Neuronal stem cell (in vitro differentiated cells): ENCODE measurements around the gene PARG.

Experiments
- DNase-seq: peaks from one replicate; pipeline ENCODE4 v3.0.0-alpha.2; 2013; ENCODE audit warnings: low spot score
- H2AFZ ChIP-seq: one replicate; pipeline ENCODE4 v1.6.1; 2013; ENCODE audit warnings: mild to moderate bottlenecking, low read length, inconsistent platforms
- H2AK5ac ChIP-seq: 2 replicates; pipeline ENCODE4 v1.6.1; 2013; ENCODE audit warnings: low read depth, mild to moderate bottlenecking, inconsistent platforms, low read length, moderate library complexity, mixed read lengths
- H2BK120ac ChIP-seq: 2 replicates; pipeline ENCODE4 v1.6.1; 2013; ENCODE audit warnings: low read depth, mild to moderate bottlenecking, inconsistent platforms, low read length, moderate library complexity, mixed read lengths
- H2BK12ac ChIP-seq: one replicate; pipeline ENCODE4 v1.6.1; 2013; ENCODE audit warnings: low read length, inconsistent platforms
- H2BK15ac ChIP-seq: 2 replicates; pipeline ENCODE4 v1.6.1; 2013; ENCODE audit warnings: mild to moderate bottlenecking, low read length, inconsistent platforms, mixed read lengths
- H2BK5ac ChIP-seq: one replicate; pipeline ENCODE4 v1.6.1; 2013; ENCODE audit warnings: inconsistent platforms, mild to moderate bottlenecking, low read length, moderate library complexity
- H3K14ac ChIP-seq: one replicate; pipeline ENCODE4 v1.6.1; 2013; ENCODE audit warnings: low read length, inconsistent platforms
- H3K18ac ChIP-seq: 2 replicates; pipeline ENCODE4 v1.6.1; 2013; ENCODE audit warnings: low read length, inconsistent platforms
- H3K23ac ChIP-seq: 2 replicates; pipeline ENCODE4 v1.6.1; 2013; ENCODE audit warnings: low read depth, mild to moderate bottlenecking, mixed read lengths, low read length, inconsistent platforms; ENCODE audit not compliant: poor library complexity
- H3K27ac ChIP-seq: replicated peaks from 3 replicates; pipeline ENCODE4 v1.5.1; 2013; ENCODE audit warnings: low read length, inconsistent platforms
- H3K27me3 ChIP-seq, 3 experiments: 2 replicates each; pipeline ENCODE4 v1.6.1; 2013; ENCODE audit warnings: low read length in 3 of 3, mild to moderate bottlenecking in 2 of 3, inconsistent platforms in 1 of 3, low read depth in 1 of 3, mixed read lengths in 1 of 3, moderate library complexity in 1 of 3; ENCODE audit not compliant: control insufficient read depth in 3 of 3, insufficient read depth in 3 of 3
- H3K36me3 ChIP-seq, 2 donors: replicated peaks in 1 of 2; 2 replicates each; pipeline ENCODE4 v1.6.1; 2013; ENCODE audit warnings: low read length in 2 of 2; ENCODE audit not compliant: control insufficient read depth in 2 of 2, insufficient read depth in 2 of 2
- H3K4ac ChIP-seq: 2 replicates; pipeline ENCODE4 v1.6.1; 2013; ENCODE audit warnings: inconsistent platforms, mild to moderate bottlenecking, low read length, moderate library complexity
- H3K4me1 ChIP-seq, 2 donors: 1 replicate in 1 of 2; 2 replicates in 1 of 2; pipeline ENCODE4 v1.6.1; 2013; ENCODE audit warnings: low read length in 2 of 2, low read depth in 1 of 2; ENCODE audit not compliant: control insufficient read depth in 2 of 2, insufficient read depth in 1 of 2
- H3K4me2 ChIP-seq: one replicate; pipeline ENCODE4 v1.6.1; 2013; ENCODE audit warnings: mild to moderate bottlenecking, low read length, inconsistent platforms; ENCODE audit not compliant: insufficient read depth, poor library complexity, severe bottlenecking
- H3K4me3 ChIP-seq, 2 donors: 2 replicates each; pipeline ENCODE4 v1.5.1; 2013; ENCODE audit warnings: low read length in 2 of 2, mild to moderate bottlenecking in 2 of 2, inconsistent platforms in 1 of 2, moderate library complexity in 1 of 2
- H3K79me1 ChIP-seq: one replicate; pipeline ENCODE4 v1.6.1; 2013; ENCODE audit warnings: low read depth, mild to moderate bottlenecking, inconsistent platforms, low read length, moderate library complexity
- H3K9ac ChIP-seq: one replicate; pipeline ENCODE4 v1.6.1; 2013; ENCODE audit warnings: mild to moderate bottlenecking, low read depth, low read length, inconsistent platforms; ENCODE audit not compliant: poor library complexity
- H3K9me3 ChIP-seq, 2 donors: replicated peaks in 1 of 2; 2 replicates each; pipeline versions ENCODE3 to v1.6.1; 2013; ENCODE audit warnings: low read length in 2 of 2, mild to moderate bottlenecking in 2 of 2, inconsistent platforms in 1 of 2, low read depth in 1 of 2, mixed read lengths in 1 of 2, moderate library complexity in 1 of 2; ENCODE audit not compliant: control insufficient read depth in 2 of 2, insufficient read depth in 1 of 2
- H4K8ac ChIP-seq: one replicate; pipeline ENCODE4 v1.6.1; 2013; ENCODE audit warnings: low read depth, mild to moderate bottlenecking, inconsistent platforms, low read length, moderate library complexity
- H4K91ac ChIP-seq: one replicate; pipeline ENCODE4 v1.6.1; 2013; ENCODE audit warnings: low read length, low read depth, mild to moderate bottlenecking, inconsistent platforms; ENCODE audit not compliant: poor library complexity
- WGBS, 2 donors: extraction: QIAGEN DNeasy Blood & Tissue Kit; methylation state at CpG; one replicate each; pipeline ENCODE4 v1.1.7; 2013; ENCODE audit warnings: missing lambda C conversion rate in 2 of 2, mixed read lengths in 1 of 2; ENCODE audit not compliant: insufficient read length in 2 of 2, insufficient replicate concordance in 1 of 2; ENCODE audit errors: extremely low coverage in 2 of 2; 5-methylcytosine and 5-hydroxymethylcytosine counted together

Gene PARG

GRCh38 chr10:49833168-49833567, 108.7 kb downstream of the PARG start:
- H3K23ac ChIP-seq: no peak overlapping the region
- no peak overlapping the region for H3K27ac ChIP-seq
- H3K4ac ChIP-seq: no peak overlapping the region
- H4K91ac ChIP-seq: no peak overlapping the region
- no peak overlapping the region for H4K8ac ChIP-seq
- H3K18ac ChIP-seq: no peak overlapping the region
- no peak overlapping the region for H2BK15ac ChIP-seq
- H2AK5ac ChIP-seq: no peak overlapping the region
- H3K27me3 ChIP-seq: no peaks in the 10 kb centered on the region
- no peak overlapping the region for H3K4me3 ChIP-seq
- no peak overlapping the region for H2BK12ac ChIP-seq
- H2BK5ac ChIP-seq: no peak overlapping the region
- H2AFZ ChIP-seq: no peak overlapping the region
- H3K4me1 ChIP-seq: peaks cover 9 to 33% of the 10 kb centered on the region in 2 donors
- no peak overlapping the region for H2BK120ac ChIP-seq
- no peak for DNase-seq
- no peaks in the 10 kb centered on the region for H3K79me1 ChIP-seq
- no peaks in the 10 kb centered on the region for H3K9me3 ChIP-seq
- no peak overlapping the region for H3K9ac ChIP-seq
- H3K14ac ChIP-seq: no peak overlapping the region
- H3K36me3 ChIP-seq: peaks cover 0 to 42% of the 10 kb centered on the region in 2 donors
- H3K4me2 ChIP-seq: no peak overlapping the region

GRCh38 chr10:49831352-49832035, 110.3 kb downstream of the PARG start:
- DNase-seq: peak; percentile 66
- Histone ChIP-seq H3K23ac (no peak overlapping the region), H3K18ac (no peak overlapping the region), H2BK12ac (no peak overlapping the region), H4K91ac (no peak overlapping the region), H2BK5ac (no peak overlapping the region), H3K9me3 (peaks cover 0 to 3% of the 10 kb centered on the region in 2 donors), H2AK5ac (no peak overlapping the region), H2BK120ac (no peak overlapping the region), H3K4ac (no peak overlapping the region), H3K4me1 (peaks cover 9 to 33% of the 10 kb centered on the region in 2 donors), H3K9ac (no peak overlapping the region), H3K14ac (no peak overlapping the region), H3K27me3 (no peaks in the 10 kb centered on the region), H3K4me2 (no peak overlapping the region), H3K4me3 (no peak overlapping the region), H3K36me3 (peaks cover 1 to 43% of the 10 kb centered on the region in 2 donors), H2AFZ (no peak overlapping the region), H3K27ac (peak overlapping the region; percentile 75), H4K8ac (no peak overlapping the region), H3K79me1 (no peaks in the 10 kb centered on the region), H2BK15ac (no peak overlapping the region)
- WGBS, 2 donors: no CpG with 5 or more reads among the region's 8 CpGs

DNA sequence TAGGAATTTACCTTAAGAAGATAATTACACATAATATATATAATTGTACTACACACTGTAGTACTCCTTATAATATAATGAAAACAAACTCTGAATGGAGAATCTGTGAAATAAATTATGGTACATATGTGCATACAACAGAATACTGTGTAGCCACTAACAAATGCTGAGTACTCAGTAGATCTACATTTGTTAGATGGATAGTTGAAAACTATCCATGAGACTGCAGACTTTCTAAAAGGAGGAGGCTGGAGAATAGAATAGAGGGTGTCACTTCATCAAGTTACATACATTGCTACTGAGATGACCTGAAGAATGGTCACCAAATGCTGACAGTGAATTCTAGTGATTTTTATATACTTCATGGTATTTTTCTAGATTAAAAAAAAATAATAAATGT, 111.0 kb downstream of the PARG start:
- Histone ChIP-seq H3K36me3 (peaks cover 5 to 45% of the 10 kb centered on the region in 2 donors), H3K4me3 (no peak overlapping the region), H2AFZ (no peak overlapping the region), H3K27ac (no peak overlapping the region), H3K4me1 (peaks cover 9 to 33% of the 10 kb centered on the region in 2 donors), H2BK12ac (no peak overlapping the region), H3K14ac (no peak overlapping the region), H3K4me2 (no peak overlapping the region), H3K18ac (no peak overlapping the region), H3K4ac (no peak overlapping the region), H4K8ac (no peak overlapping the region), H4K91ac (no peak overlapping the region), H3K23ac (no peak overlapping the region), H2AK5ac (no peak overlapping the region), H2BK5ac (no peak overlapping the region), H2BK120ac (no peak overlapping the region), H3K79me1 (no peaks in the 10 kb centered on the region), H3K9me3 (peaks cover 0 to 8% of the 10 kb centered on the region in 2 donors), H2BK15ac (no peak overlapping the region), H3K27me3 (no peaks in the 10 kb centered on the region), H3K9ac (no peak overlapping the region)
- DNase-seq: no peak

GRCh38 chr10:49830016-49830415, 111.8 kb downstream of the PARG start:
- no peak for DNase-seq
- H2BK120ac ChIP-seq: no peak overlapping the region
- H3K27ac ChIP-seq: no peak overlapping the region

More at GRCh38 chr10:49830016-49830415, 111.8 kb downstream of the PARG start:
- Histone ChIP-seq H2BK15ac (no peak overlapping the region), H3K4me1 (peaks cover 9 to 33% of the 10 kb centered on the region in 2 donors), H3K79me1 (no peaks in the 10 kb centered on the region), H3K9me3 (peaks cover 0 to 9% of the 10 kb centered on the region in 2 donors), H2AK5ac (no peak overlapping the region), H3K36me3 (peaks cover 7 to 46% of the 10 kb centered on the region in 2 donors), H2BK12ac (no peak overlapping the region), H3K23ac (no peak overlapping the region), H3K18ac (no peak overlapping the region), H4K8ac (no peak overlapping the region), H3K4me2 (no peak overlapping the region), H2AFZ (no peak overlapping the region), H3K4ac (no peak overlapping the region), H3K4me3 (no peak overlapping the region), H2BK5ac (no peak overlapping the region), H4K91ac (no peak overlapping the region), H3K9ac (no peak overlapping the region), H3K27me3 (no peaks in the 10 kb centered on the region), H3K14ac (no peak overlapping the region)
- no CpG with 5 or more reads among the region's 3 CpGs for WGBS, 2 donors
